ENCODE data around the gene MEF2D. TPM values are rescaled to one million over a fixed set of nuclear protein-coding genes. Genes with fewer than 3 reads are reported as not detected.

Gene MEF2D
- total RNA-seq, 1 donor from 2014 or later: 60.8 TPM

GRCh38 chr1:156492591-156493080 lies 7.9 kb downstream of the MEF2D start:
- H3K9me3 ChIP-seq: no peaks in the 10 kb centered on the region
- no peak for TF ChIP-seq CTCF (IDR thresholded peaks at IDR 0.05)
- no peak overlapping the region for H3K27ac ChIP-seq
- peak; percentile 3 for ATAC-seq
- H3K36me3 ChIP-seq: peaks cover 7% of the 10 kb centered on the region
- DNase-seq: peak; percentile 66
- peaks cover 100% of the 10 kb centered on the region for H3K4me1 ChIP-seq
- intact Hi-C loops (cut with DNase I): no loop called here
- no peaks in the 10 kb centered on the region for H3K27me3 ChIP-seq
- no peak overlapping the region for H3K4me3 ChIP-seq

- peak overlapping the region; percentile 65 for H3K27ac ChIP-seq
- intact Hi-C loops (cut with DNase I): no loop called here
- H3K4me1 ChIP-seq: peaks cover 94% of the 10 kb centered on the region
- no peaks in the 10 kb centered on the region for H3K27me3 ChIP-seq
- no peak for TF ChIP-seq CTCF (IDR thresholded peaks at IDR 0.05)
- no peak for DNase-seq
- no peak for ATAC-seq
- H3K36me3 ChIP-seq: peaks cover 7% of the 10 kb centered on the region
- H3K4me3 ChIP-seq: no peak overlapping the region
- H3K9me3 ChIP-seq: no peaks in the 10 kb centered on the region
Observed at GRCh38 chr1:156492013-156492590, 8.5 kb downstream of the MEF2D start.

DNA sequence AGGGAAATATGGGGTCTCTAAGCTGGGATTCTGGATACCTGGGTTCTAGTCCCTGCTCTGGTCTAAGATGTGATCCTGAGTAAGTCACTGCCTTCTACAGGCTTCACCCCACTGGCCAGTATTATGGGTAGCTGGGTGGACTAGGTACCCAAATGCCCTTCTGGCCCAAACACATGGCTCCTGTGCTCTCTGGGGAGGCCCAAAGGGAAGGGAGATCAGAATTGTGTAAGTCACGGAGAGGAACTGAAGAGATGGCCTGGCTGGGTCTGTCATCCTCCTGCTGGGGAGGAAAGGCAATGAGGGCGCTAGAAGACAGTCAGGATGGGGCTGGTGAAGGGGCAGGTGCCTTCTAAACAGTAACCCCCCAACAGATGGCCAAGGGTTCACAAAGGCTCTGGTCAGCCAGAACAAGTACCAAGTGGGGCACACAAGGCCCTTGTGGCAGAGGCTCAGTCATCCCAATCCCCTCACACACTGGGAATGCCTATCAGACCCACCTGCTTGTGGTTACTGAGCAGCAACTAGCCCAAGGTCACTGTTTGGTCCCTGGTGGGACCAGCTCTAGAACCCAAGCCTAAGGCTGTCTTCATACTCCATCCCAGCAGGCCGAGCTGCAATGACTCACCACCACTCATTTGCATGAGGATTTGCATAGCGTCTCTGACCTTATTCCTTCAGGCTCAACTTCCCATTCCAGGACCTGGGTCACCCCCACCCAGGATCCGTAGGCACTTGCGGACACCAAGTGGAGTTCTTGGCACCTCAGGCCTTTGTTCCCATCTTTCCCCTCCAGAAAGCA lies 9.2 kb downstream of the MEF2D start:
- Histone ChIP-seq H3K9me3 (no peaks in the 10 kb centered on the region), H3K4me1 (peaks cover 87% of the 10 kb centered on the region), H3K27ac (peak overlapping the region; percentile 65), H3K4me3 (peak overlapping the region; percentile 4), H3K27me3 (no peaks in the 10 kb centered on the region), H3K36me3 (peaks cover 7% of the 10 kb centered on the region)
- intact Hi-C loops (cut with DNase I): no loop called here
- DNase-seq: no peak
- ATAC-seq: peak; percentile 21
- TF ChIP-seq CTCF (IDR thresholded peaks at IDR 0.05): no peak

DNA sequence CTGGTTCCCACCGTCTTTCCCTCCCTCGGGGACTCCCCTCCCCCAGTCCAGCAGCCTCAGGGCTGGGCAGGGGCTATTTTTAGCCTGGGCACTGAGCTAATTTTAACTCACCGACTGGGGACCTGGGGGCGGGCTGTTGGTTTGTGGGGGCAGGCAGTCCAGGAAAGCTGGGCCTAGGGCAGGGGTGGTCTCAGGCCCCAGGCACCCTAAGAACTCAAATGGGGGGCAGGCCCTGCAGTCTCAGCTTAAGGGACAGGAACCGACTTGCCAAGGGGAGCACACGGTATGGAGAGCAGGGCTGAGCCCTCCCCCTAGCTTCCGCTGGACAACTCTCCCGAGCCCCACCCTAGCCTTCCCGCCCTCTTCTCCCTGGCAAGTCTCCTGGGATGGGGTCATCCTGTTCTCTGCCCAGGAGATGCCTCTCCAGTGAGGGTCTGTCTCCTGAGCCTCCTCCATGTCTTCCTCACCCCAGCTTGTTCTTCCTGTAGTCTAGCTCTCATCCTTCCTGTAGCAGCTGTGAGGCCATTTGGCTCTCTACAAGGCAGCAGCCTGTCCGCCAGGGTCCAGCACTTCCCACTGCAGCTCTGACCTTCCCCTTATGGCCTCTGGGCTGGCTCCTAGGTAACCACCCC lies 10.1 kb downstream of the MEF2D start:
- intact Hi-C loops (cut with DNase I): no loop called here
- peak; percentile 7 for TF ChIP-seq CTCF (IDR thresholded peaks at IDR 0.05)
- Histone ChIP-seq H3K9me3 (no peaks in the 10 kb centered on the region), H3K27ac (peak overlapping the region; percentile 65), H3K4me1 (peaks cover 79% of the 10 kb centered on the region), H3K4me3 (peak overlapping the region; percentile 4), H3K36me3 (peaks cover 7% of the 10 kb centered on the region), H3K27me3 (no peaks in the 10 kb centered on the region)
- ATAC-seq (peak; percentile 41), DNase-seq (peak; percentile 63)

DNA sequence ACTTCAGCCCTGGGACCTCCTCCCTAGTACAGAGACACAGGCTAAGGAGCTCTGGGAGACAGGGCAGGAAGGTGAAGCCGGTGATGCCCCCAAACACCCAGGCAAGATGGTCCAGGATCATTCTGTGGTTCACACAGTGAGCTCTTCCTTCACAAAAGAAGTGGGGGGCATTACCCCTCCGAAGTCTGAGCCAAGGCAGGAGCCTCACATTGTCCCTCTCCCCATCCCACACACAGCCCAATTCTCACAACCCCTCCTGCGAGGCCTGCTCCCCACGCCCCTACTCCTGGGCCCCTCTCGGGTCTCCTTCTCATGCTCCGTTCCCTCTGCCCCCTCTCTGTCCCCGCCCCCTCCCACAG lies 10.7 kb downstream of the MEF2D start:
- Histone ChIP-seq H3K4me3 (peak overlapping the region; percentile 4), H3K9me3 (no peaks in the 10 kb centered on the region), H3K27ac (peak overlapping the region; percentile 47), H3K36me3 (peaks cover 2% of the 10 kb centered on the region), H3K27me3 (no peaks in the 10 kb centered on the region), H3K4me1 (peaks cover 77% of the 10 kb centered on the region)
- no peak for TF ChIP-seq CTCF (IDR thresholded peaks at IDR 0.05)
- intact Hi-C loops (cut with DNase I): no loop called here
- DNase-seq: no peak
- ATAC-seq: no peak
